ENCODE data around the gene ZFAND3.

Gene ZFAND3

DNA sequence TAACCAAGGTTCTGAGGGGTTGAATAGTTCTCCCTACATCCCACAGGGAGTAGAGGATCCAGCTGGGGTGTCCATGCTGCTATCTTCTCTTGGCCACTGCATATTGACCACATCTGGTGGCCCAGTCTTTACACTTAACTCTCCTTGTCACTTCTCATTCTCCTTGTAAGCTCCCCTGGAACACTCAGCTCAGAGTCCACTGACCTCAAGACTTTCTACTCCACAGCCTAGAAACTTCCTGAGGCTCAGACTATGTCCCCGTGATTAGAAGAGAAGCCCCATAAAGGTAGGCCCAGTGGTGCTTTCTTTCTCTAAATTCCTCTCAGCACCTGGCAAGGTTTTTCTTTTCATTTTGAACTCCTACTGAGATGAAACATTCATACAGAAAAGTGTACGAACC is 13.3 kb upstream of the ZFAND3 start:
- DNase-seq (ENCODE audit: low read depth) = no peak
- no peak overlapping the region for H3K4me3 ChIP-seq (ENCODE audit: low read depth, low read length)

DNA sequence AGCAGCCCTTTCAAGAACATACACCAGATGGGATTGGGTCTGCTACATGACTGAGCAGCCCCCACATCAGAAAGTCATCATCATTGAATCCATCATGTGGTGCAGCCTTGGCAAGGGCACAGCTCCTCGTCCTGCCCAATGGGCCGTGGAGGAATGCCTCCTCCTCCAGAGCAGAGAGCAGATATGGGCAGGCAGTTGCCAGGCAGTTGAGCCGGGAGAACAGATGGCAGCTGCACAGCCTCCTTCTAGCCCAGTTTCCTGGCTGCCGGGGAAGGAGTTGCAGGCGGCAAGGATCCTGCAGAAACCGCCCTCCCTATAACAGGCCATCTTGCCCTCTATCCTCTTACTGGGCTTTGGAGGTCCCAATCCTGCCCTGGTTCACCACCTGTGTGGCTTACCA is 11.9 kb upstream of the ZFAND3 start:
- no peak overlapping the region for H3K4me3 ChIP-seq (ENCODE audit: low read depth, low read length)
- DNase-seq (ENCODE audit: low read depth) = no peak

More for the DNA sequence above, 13.3 kb upstream of the ZFAND3 start:
- TF ChIP-seq, protein P1, sequence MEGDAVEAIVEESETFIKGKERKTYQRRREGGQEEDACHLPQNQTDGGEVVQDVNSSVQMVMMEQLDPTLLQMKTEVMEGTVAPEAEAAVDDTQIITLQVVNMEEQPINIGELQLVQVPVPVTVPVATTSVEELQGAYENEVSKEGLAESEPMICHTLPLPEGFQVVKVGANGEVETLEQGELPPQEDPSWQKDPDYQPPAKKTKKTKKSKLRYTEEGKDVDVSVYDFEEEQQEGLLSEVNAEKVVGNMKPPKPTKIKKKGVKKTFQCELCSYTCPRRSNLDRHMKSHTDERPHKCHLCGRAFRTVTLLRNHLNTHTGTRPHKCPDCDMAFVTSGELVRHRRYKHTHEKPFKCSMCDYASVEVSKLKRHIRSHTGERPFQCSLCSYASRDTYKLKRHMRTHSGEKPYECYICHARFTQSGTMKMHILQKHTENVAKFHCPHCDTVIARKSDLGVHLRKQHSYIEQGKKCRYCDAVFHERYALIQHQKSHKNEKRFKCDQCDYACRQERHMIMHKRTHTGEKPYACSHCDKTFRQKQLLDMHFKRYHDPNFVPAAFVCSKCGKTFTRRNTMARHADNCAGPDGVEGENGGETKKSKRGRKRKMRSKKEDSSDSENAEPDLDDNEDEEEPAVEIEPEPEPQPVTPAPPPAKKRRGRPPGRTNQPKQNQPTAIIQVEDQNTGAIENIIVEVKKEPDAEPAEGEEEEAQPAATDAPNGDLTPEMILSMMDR (conservative IDR thresholded peaks at IDR 0.05; ENCODE audit: low read depth, low read length) = no peak

DNA sequence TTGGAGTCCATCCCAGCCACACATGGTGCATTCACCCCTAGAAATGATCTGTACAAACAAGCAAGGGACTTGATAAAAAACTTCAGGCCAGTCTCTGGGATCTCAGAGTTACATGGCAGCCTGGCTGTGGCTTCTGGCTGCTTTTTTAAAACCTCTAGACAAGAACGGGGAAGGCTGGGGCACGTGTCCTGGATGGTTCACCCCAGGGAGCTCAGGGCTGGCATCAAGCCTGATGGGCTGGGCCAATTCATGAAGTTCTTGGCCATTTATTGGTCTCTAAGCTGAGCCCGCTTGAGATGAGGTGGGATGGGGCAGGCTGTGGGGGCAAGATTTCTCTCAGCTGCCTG is 10.4 kb upstream of the ZFAND3 start:
- peak; percentile 57 for DNase-seq (ENCODE audit: low read depth)
- H3K4me3 ChIP-seq (ENCODE audit: low read depth, low read length) = no peak overlapping the region
- TF ChIP-seq, protein P1 (conservative IDR thresholded peaks at IDR 0.05; ENCODE audit: low read depth, low read length) = no peak

More for the DNA sequence above, 11.9 kb upstream of the ZFAND3 start:
- TF ChIP-seq, protein P1 (conservative IDR thresholded peaks at IDR 0.05; ENCODE audit: low read depth, low read length) = peak; percentile 2

DNA sequence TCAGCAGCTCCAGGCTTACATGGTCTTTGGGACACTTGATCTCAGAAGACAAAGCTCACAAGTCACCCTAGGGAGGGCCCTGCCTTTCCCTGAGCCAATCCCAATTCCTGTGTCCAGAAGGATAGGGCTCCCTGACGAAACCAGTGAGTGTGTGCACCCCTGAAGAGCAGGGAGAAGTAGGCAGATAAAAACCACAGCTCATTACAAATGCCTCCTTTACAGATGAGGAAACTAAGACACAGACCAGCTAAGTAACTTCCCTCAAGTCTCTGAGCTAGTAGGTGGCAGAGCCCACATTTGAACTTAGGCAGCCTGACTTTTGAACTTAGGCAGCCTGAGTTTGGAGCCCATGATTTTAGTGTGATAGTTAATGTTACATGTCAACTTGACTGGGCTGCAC is 6.7 kb upstream of the ZFAND3 start:
- TF ChIP-seq, protein P1 (conservative IDR thresholded peaks at IDR 0.05; ENCODE audit: low read depth, low read length) = no peak
- H3K4me3 ChIP-seq (ENCODE audit: low read depth, low read length) = no peak overlapping the region
- no peak for DNase-seq (ENCODE audit: low read depth)

DNA sequence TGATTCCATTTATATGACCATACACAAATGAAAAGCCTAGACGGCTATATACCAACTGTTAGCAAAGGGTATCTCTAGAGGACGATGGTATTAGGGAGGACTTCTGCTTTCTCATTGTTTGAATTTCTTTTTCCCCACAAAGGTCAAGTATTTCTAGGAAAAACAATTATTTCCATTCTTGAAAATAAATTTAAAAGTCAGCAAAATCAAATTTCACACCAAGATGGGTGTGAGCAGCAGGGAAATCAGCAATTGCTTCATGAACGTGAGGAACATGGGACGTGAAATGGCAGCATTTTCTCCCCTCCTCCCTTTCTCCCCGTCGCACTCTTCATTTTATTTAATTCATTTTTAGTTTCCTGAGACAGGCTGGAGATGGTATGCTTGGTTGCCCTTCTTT is 5.2 kb upstream of the ZFAND3 start:
- TF ChIP-seq, protein P1 (conservative IDR thresholded peaks at IDR 0.05; ENCODE audit: low read depth, low read length) = no peak
- no peak overlapping the region for H3K4me3 ChIP-seq (ENCODE audit: low read depth, low read length)

DNA sequence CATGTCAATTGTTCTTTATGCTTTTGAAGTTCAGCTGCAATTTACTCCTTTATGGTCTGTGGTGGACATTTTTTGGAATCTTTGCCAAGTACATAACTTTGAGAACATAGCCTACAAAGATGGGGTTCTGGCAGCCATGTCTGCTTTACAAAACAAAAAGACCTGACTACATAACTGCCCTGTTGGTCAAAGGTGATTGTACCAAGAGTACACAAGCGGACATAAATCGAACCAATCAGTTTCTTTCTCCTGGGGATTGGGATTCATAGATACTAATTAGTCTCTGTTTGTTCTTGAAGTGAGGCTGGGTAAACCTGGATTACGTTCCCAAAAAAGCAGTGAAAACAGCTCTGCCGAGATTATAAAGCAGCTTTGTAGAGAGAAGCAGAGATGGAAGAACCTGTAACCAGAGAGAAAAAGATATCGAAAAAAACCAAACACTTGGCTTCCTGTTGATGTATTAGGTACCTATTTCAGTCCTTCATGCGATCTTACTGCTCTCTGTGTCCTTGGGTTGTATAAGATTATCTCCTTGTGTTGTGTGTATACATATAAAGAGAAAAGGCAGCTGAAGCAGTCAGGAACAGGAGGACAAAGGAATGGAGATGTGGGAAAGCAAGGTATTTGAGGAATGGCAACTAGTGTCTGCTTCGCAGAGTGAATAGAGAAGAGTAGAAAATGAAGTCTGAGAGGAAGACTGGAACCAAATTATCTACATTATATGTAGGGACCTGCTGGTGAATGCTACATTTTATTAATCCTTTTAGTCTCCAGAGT is 2.7 kb upstream of the ZFAND3 start:
- H3K4me3 ChIP-seq (ENCODE audit: low read depth, low read length) = no peak overlapping the region
- TF ChIP-seq, protein P1 (conservative IDR thresholded peaks at IDR 0.05; ENCODE audit: low read depth, low read length) = no peak
- no peak for DNase-seq (ENCODE audit: low read depth)

More for the DNA sequence above, 5.2 kb upstream of the ZFAND3 start:
- no peak for DNase-seq (ENCODE audit: low read depth)

All from choroid plexus epithelial cell (primary cell).